ENCODE measurements around the gene FAM110D.
A peak's percentile ranks its signal among the peaks of the same experiment; 100 is the strongest.

FAM110D gene

DNA sequence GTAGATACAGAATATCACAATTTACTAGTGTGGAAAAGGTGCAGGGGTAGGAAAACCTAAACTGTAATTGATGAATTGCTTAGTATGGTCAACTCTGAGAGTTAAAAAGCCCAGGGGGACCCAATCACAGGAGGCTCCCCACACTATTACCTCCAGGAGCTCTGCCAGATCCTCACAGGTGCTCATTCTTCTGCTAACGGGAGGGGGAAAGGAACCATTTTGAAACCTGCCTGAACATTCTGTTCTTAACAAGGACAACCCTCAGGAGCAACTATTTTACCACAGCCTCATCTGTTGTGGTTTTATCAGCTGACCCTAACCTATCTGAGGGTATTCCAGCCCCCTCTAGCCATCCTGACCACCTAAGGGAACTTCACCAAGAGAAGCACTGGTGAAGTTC is 28.2 kb upstream of the FAM110D start:
- DNase-seq, result no peak

DNA sequence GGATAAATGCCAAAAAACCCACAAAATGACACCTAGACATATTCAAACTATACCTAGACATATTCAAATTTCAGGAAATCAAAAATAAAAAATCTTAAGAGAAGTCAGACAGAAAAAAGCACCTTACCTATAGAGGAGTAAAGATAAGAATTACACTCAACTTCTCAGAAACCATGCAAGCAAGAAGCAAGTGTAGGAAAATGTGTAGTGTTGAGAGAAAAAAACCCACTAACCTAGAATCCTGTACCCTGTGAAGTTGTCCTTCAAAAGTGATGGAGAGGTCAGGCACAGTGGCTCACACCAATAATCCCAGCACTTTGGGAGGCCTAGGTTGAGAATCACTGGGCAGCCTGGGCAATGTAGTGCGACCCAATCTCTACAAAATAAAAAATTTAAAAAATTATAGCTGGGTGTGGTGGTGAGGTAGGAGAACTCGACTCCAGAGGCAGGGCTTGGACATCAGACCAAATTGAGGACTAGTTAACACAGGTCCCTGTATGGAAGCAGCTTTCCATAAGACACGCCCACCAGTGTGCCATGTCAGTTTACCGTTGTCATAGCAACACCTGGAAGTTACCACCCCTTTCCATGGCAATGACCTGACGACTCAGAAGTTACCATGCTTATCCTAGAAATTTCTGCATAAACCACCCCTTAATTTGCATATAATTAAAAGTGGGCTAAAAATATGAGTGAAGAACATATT is 26.6 kb upstream of the FAM110D start:
- no peak for DNase-seq

DNA sequence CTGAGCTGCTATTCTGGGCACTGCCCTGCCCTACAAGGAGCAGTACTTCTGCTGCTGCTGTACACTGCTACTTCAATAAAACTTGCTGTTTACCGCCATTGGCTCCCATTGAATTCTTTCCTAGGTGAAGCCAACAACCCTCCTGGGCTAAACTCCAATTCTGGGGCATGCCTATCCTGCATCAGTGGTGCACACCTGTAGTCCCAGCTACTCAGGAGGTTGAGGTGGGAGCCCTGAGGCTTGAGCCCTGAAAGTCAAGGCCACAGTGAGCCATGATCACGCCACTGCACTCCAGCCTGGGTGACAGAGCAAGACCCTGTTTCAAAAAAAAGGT is 26.1 kb upstream of the FAM110D start:
- DNase-seq, result no peak

DNA sequence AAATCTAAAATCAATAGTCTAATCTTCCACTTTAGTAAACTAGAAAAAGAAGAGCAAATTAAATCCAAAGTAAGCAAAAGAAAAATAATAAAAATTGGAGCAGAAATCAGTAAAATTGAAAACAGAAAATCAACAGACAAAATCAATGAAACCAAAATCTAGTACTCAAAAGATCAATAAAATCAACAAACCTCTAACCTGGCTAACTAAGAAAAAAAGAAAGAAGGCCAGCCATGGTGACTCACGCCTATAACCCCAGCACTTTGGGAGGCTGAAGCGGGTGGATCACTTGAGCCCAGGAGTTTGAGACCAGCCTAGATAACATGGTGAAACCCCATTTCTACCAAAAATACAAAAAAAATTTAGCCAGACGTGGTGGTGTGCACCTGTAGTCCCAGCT is 24.4 kb upstream of the FAM110D start:
- no peak for DNase-seq

DNA sequence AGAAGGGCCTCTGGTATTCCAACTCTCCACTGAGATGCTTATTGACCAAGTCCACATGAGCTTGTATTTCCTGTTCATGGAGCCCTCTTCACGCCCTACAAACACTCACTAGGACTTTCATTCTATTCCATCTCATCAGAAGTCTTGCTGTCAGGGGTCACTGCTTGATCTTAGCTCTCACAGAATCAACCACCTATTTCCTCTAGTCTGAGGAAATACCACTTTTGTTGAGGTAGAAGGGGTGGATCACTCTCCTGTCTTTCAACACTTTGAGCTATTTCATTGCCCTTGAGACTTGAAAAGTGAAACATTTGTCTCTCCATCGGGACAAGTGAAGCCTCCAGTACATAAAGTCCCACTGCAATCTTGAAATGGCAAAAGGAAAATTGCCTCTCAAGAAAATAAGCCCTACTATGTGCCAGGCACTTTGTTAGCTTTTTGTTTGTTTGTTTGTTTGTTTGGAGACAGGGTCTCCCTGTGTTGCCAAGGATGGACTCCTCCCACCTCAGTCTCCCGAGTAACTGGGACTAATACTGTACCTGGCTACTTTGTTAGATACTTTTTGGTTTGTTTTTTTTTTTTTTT is 19.8 kb upstream of the FAM110D start:
- DNase-seq, result no peak

DNA sequence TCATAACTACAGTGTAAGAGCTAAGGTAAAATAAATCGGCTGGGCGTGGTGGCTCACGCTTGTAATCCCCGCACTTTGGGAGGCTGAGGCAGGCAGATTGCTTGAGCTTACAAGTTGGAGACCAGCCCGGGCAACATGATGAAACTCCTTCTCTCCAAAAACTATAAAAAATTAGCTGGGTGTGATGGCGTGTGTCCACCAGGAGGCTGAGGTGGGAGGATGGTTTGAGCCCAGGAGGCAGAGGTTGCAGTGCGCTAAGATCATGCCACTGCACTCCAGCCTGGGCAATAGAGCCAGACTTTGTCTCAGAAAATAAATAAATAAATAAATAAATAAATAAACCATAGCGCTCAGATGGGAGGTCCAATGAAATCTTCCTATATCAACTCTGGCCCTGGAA is 16.7 kb upstream of the FAM110D start:
- no peak for DNase-seq

GRCh38 chr1:26145041-26145959 is 13.6 kb upstream of the FAM110D start:
- peak; percentile 76 to 82 for DNase-seq

DNA sequence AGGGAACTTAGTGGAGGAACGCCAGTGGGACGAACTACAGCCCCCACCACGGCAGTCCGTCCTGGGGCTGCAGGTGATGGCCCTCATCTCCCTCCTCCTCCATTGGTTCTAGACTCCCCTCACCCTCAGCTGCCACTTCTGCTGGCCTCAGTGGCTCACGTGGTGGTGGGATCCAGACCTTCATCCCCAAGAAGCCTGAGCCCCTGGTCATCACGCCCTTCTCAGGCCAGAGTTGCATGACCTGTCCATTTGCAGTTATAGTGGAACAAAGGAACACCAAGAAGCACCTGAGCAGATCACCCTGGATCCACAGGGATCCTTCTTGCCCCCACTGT is 13.0 kb upstream of the FAM110D start:
- no peak for DNase-seq

DNA sequence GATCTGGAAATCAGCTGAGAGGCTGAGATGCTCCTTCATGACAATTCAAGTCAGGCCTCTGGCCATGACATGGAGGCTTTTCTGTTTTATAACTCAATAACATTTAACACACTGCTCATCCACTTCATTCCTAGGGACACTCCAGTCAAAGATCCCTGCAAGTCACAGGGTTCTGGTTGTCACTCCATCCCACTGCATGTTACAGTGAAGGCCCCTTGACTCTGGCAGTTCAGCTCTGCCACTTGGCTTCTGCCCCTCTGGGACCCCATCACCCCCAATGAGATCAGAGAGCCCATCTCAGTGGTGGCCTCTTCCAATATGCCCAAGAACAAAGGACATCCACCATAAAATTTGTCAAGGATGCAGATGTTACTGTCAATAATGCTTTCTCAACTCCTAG is 10.0 kb upstream of the FAM110D start:
- DNase-seq, result no peak

DNA sequence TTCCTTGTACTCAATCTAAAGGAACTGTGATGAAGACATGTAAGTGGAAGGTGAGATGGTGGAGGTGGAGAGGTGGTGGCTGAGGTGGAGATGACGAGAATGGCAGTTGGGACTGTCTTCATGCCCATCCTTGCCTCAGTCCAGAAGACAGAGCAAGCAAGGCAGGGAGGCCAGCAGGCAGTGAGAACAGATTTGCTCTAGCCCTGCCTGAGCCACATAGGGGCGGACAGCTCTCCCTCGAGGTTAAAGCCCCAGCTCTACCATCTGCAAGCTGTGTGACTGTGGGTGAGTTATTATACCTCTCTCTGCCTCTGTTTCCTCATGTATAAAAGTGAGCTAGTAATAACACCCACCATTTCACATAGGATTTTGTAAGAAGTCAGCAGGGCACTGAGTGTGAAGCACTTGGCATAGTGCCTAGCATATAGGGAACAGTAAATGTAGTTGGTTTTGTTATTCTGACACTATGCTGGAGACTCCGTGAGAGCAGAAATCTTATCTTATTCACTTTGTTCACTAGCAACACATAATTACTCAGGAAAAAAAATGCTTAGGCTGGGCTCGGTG is 4.8 kb upstream of the FAM110D start:
- no peak for DNase-seq

DNA sequence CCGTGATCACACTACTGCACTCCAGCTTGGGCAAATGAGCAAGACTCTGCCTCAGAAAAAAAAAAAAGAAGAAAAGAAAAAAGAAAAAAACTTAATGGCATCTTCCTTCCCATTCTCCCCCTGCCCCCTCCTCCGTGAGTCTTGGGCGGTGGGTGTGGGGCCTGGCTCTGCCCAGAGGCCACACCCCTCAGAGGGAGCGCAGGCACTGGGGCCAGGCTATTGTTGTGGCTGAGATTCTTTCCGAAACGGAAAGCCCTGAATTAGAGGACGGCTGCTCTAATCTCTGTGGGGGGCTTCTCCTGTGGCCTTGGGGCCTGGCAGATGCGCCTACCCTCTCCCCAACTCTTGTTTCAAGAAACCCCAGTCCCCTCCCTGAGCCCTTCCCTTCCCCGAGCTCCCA is 4.1 kb upstream of the FAM110D start:
- no peak for DNase-seq

- DNase-seq, result no peak
Measured at GRCh38 chr1:26155370-26156284, 3.3 kb upstream of the FAM110D start.

- DNase-seq, result no peak
Measured at GRCh38 chr1:26156285-26157038, 2.4 kb upstream of the FAM110D start.

- DNase-seq, result no peak
Measured at GRCh38 chr1:26158271-26158907, 490 bp upstream of the FAM110D start.

DNA sequence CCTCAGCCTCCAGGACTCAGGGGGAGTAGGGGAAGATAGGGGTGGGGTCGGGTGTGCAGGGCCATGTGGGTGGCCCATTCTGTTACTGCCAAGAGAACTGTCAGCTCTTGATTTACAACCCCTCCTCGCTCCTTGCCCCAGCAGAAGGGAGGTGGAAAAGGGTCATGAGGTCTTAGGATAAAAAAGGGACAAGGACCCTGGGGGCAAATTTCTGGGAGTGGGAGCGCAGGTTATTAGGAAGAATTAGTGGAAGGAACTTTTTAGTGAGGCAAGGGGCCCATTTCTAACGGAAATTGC is 812 bp downstream of the FAM110D start:
- DNase-seq, result no peak

- DNase-seq, result no peak
Measured at GRCh38 chr1:26160527-26161414, 1.9 kb downstream of the FAM110D start.

DNA sequence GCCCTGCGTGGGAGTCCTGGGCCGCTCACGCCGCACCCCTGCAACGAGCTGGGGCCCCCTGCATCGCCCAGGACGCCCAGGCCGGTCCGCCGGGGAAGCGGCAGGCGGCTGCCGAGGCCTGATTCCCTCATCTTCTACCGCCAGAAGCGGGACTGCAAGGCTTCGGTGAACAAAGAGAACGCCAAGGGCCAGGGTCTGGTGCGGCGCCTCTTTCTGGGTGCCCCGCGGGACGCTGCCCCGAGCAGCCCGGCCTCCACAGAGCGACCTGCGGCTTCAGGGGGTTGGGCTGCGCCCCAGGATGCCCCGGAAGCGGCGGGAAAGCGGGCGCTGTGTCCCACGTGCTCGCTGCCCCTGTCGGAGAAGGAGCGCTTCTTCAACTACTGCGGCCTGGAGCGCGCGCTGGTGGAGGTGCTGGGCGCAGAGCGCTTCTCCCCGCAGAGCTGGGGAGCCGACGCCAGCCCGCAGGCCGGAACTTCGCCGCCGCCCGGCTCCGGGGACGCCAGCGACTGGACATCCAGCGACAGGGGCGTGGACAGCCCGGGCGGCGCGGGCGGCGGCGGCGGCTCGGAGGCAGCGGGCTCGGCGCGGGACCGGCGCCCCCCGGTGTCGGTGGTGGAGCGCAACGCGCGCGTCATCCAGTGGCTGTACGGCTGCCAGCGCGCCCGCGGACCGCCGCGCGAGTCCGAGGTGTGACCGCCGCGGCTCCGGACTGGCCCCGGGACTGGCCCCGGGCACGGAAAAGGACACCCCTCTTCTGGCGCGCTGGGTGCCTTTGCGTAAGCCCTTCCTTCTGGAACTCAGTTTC is 2.7 kb downstream of the FAM110D start:
- DNase-seq, result peak in 1 of 2 experiments; percentile 20

- DNase-seq, result no peak
Measured at GRCh38 chr1:26162220-26162709, 3.4 kb downstream of the FAM110D start.

GRCh38 chr1:26163684-26164035 is 4.8 kb downstream of the FAM110D start:
- DNase-seq, result no peak

Data from SHP77 (cell line).